ENCODE results near the gene COL18A1. TPM values are rescaled to one million over a fixed set of nuclear protein-coding genes. Genes with fewer than 3 reads are reported as not detected.

The COL18A1 gene
- total RNA-seq, 1 experiment from 2014 or later: 3.3 TPM

DNA sequence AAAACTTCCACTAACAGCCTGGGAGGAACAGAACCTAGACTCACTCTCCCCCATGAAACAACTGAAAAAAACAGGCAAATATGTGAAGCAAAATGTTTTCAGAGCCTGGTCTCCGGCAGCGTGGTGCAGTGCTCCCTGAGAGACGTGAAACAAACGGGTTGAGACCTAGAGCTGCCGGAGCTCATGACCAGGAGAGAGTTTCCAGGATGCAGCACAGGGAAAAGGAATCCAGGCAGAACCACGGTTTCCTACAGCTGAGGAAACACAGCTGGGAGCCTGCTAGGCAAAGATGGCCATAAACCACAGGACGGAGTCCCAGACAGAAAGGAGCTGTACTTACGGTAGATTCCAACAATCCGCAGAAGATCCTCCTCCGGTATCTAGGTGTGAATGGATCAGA, 157.4 kb downstream of the COL18A1 start:
- Histone ChIP-seq H3K27me3 (replicated peaks; ENCODE audit: insufficient read depth, low read depth, low read length, poor library complexity) (peaks cover 6% of the 10 kb centered on the region), H3K9me3 (ENCODE audit: low read depth, low read length, poor library complexity, severe bottlenecking) (no peaks in the 10 kb centered on the region), H3K36me3 (ENCODE audit: insufficient read depth, low read length, poor library complexity, severe bottlenecking) (no peaks in the 10 kb centered on the region), H3K4me3 (ENCODE audit: low read depth, low read length, poor library complexity, severe bottlenecking) (no peak overlapping the region), H3K4me1 (ENCODE audit: insufficient read depth, low read length, poor library complexity, severe bottlenecking) (no peaks in the 10 kb centered on the region), H3K27ac (ENCODE audit: low read depth, low read length, poor library complexity, severe bottlenecking) (no peak overlapping the region)
- intact Hi-C loops (cut with micrococcal nuclease; ENCODE audit: unreplicated experiment): no loop called here
- CTCF ChIA-PET: no interaction called here
- no peak for DNase-seq (ENCODE audit: low spot score)
- POLR2A ChIA-PET (ENCODE audit: low non-redundant PET): no interaction called here
- TF ChIP-seq EZH2 (IDR thresholded peaks at IDR 0.05; ENCODE audit: borderline replicate concordance, low read depth, low read length, poor library complexity, severe bottlenecking) (no peak), CTCF (conservative IDR thresholded peaks at IDR 0.05; ENCODE audit: low read depth, low read length) (no peak)
- no TSS peak for BruUV-seq (replicated peaks)

GRCh38 chr21:45562965-45563364, 158.0 kb downstream of the COL18A1 start:
- H3K27me3 ChIP-seq (replicated peaks; ENCODE audit: insufficient read depth, low read depth, low read length, poor library complexity): peaks cover 6% of the 10 kb centered on the region
- BruUV-seq (replicated peaks): no TSS peak
- H3K27ac ChIP-seq (ENCODE audit: low read depth, low read length, poor library complexity, severe bottlenecking): no peak overlapping the region
- no peak for TF ChIP-seq EZH2 (IDR thresholded peaks at IDR 0.05; ENCODE audit: borderline replicate concordance, low read depth, low read length, poor library complexity, severe bottlenecking)
- TF ChIP-seq CTCF (conservative IDR thresholded peaks at IDR 0.05; ENCODE audit: low read depth, low read length): no peak
- H3K4me1 ChIP-seq (ENCODE audit: insufficient read depth, low read length, poor library complexity, severe bottlenecking): no peaks in the 10 kb centered on the region
- no peaks in the 10 kb centered on the region for H3K9me3 ChIP-seq (ENCODE audit: low read depth, low read length, poor library complexity, severe bottlenecking)
- ChIA-PET CTCF (no interaction called here), POLR2A (ENCODE audit: low non-redundant PET) (no interaction called here)
- DNase-seq (ENCODE audit: low spot score): no peak
- intact Hi-C loops (cut with micrococcal nuclease; ENCODE audit: unreplicated experiment): no loop called here
- no peak overlapping the region for H3K4me3 ChIP-seq (ENCODE audit: low read depth, low read length, poor library complexity, severe bottlenecking)
- H3K36me3 ChIP-seq (ENCODE audit: insufficient read depth, low read length, poor library complexity, severe bottlenecking): no peaks in the 10 kb centered on the region

Small RNAs within 50 kb of the gene (microRNA-seq; reads per million reads assigned to microRNA genes)
- gene MIR6815: not detected

Other genes starting within 250 kb of the COL18A1 start
- gene POFUT2, start 117.3 kb upstream of the COL18A1 start, total RNA-seq (2021): 25.1 and 29.5 TPM in 2 replicates
- gene SLC19A1, start 137.3 kb downstream of the COL18A1 start, total RNA-seq (2021): 59.6 and 72.1 TPM in 2 replicates
- gene PCBP3, start 238.6 kb downstream of the COL18A1 start, total RNA-seq (2021): 22.0 and 25.6 TPM in 2 replicates